GM18868 (cell line): ENCODE data around the gene DISC1.

Source experiments
- ATAC-seq: cut with Tn5 transposase; IDR thresholded peaks from one replicate; pipeline ENCODE4 v1.9.1; 2021; ENCODE audit warnings: mild to moderate bottlenecking, moderate library complexity; ENCODE audit not compliant: unreplicated experiment

The DISC1 gene

GRCh38 chr1:231694075-231694431 lies 67.5 kb downstream of the DISC1 start:
- ATAC-seq = no peak

GRCh38 chr1:231694465-231695077 lies 68.0 kb downstream of the DISC1 start:
- no peak for ATAC-seq

- no peak for ATAC-seq
Observed at GRCh38 chr1:231695439-231696255, 69.1 kb downstream of the DISC1 start.

- ATAC-seq = no peak
Observed at GRCh38 chr1:231699784-231700183, 73.2 kb downstream of the DISC1 start.

- no peak for ATAC-seq
Observed at GRCh38 chr1:231701306-231701705, 74.7 kb downstream of the DISC1 start.

GRCh38 chr1:231702331-231702730 lies 75.7 kb downstream of the DISC1 start:
- no peak for ATAC-seq

- no peak for ATAC-seq
Observed at GRCh38 chr1:231702804-231703203, 76.2 kb downstream of the DISC1 start.

GRCh38 chr1:231705806-231706760 lies 79.5 kb downstream of the DISC1 start:
- no peak for ATAC-seq

- no peak for ATAC-seq
Observed at GRCh38 chr1:231706934-231707333, 80.3 kb downstream of the DISC1 start.

GRCh38 chr1:231707407-231707806 lies 80.8 kb downstream of the DISC1 start:
- no peak for ATAC-seq

GRCh38 chr1:231708394-231708793 lies 81.8 kb downstream of the DISC1 start:
- ATAC-seq = no peak

GRCh38 chr1:231714440-231714839 lies 87.8 kb downstream of the DISC1 start:
- no peak for ATAC-seq

- ATAC-seq = no peak
Observed at GRCh38 chr1:231715816-231716722, 89.5 kb downstream of the DISC1 start.

GRCh38 chr1:231716879-231717278 lies 90.3 kb downstream of the DISC1 start:
- ATAC-seq = no peak

GRCh38 chr1:231719485-231720183 lies 93.0 kb downstream of the DISC1 start:
- ATAC-seq = no peak

GRCh38 chr1:231720652-231721325 lies 94.2 kb downstream of the DISC1 start:
- no peak for ATAC-seq

GRCh38 chr1:231721436-231721835 lies 94.8 kb downstream of the DISC1 start:
- no peak for ATAC-seq

GRCh38 chr1:231722356-231722755 lies 95.8 kb downstream of the DISC1 start:
- ATAC-seq = no peak

GRCh38 chr1:231723146-231723545 lies 96.6 kb downstream of the DISC1 start:
- no peak for ATAC-seq
